HEK293 (cell line): ENCODE measurements around the gene SEMA4F.

Experiments used
- CTCF ChIA-PET: fragments of 350-600 bp; formaldehyde crosslinking; extraction: SDS; loops from one replicate; lab custom pipeline; 2021; ENCODE audit warnings: antibody characterized with exemption; lab: Yijun Ruan, JAX
- POLR2A ChIA-PET: fragments of 300-600 bp; formaldehyde crosslinking; extraction: SDS; loops from one replicate; lab custom pipeline; 2020; ENCODE audit warnings: antibody characterized with exemption, inconsistent platforms; lab: Yijun Ruan, JAX
- H3K27ac ChIP-seq: fragments of 200-500 bp; sonication (Bioruptor generic); 2 replicates; pipeline ENCODE4 v1.5.1; 2014; ENCODE audit warnings: low read depth, low read length, control low read depth, inconsistent platforms; ENCODE audit errors: extremely low read depth
- H3K36me3 ChIP-seq, 2 experiments: fragments of 200-500 bp in 1 of 2; sonication (Bioruptor generic) in 1 of 2; 1 replicate in 1 of 2; 2 replicates in 1 of 2; pipeline ENCODE4 v1.5.1; 2014 to 2017; ENCODE audit warnings: inconsistent platforms in 2 of 2, low read length in 2 of 2; ENCODE audit not compliant: control insufficient read depth in 2 of 2, insufficient read depth in 1 of 2
- H3K4me1 ChIP-seq: fragments of 200-500 bp; sonication (Bioruptor generic); 2 replicates; pipeline ENCODE4 v1.5.1; 2014; ENCODE audit warnings: mild to moderate bottlenecking, low read length, inconsistent platforms; ENCODE audit not compliant: control insufficient read depth, insufficient read depth
- H3K4me3 ChIP-seq: 2 replicates; pipeline ENCODE4 v1.5.1; 2011; ENCODE audit warnings: low read depth, mild to moderate bottlenecking, control low read depth, low read length, moderate library complexity
- H3K9me3 ChIP-seq: fragments of 200-500 bp; sonication (Bioruptor generic); 2 replicates; pipeline ENCODE4 v1.5.1; 2014; ENCODE audit warnings: low read depth, low read length, inconsistent platforms; ENCODE audit not compliant: control insufficient read depth, insufficient read depth
- HOXD13 ChIP-seq: sonication (generic); formaldehyde crosslinking; IDR thresholded peaks from 2 replicates; pipeline ENCODE4 v1.8.0; 2022; ENCODE audit warnings: missing genetic modification reagents, borderline replicate concordance
- YY2 ChIP-seq: fragments of 450-650 bp; formaldehyde crosslinking; IDR thresholded peaks from 2 replicates; pipeline ENCODE4 v1.5.1; 2016; ENCODE audit warnings: missing biosample characterization, missing genetic modification characterization
- ZBTB17 ChIP-seq: fragments of 450-650 bp; formaldehyde crosslinking; IDR thresholded peaks from 2 replicates; pipeline ENCODE4 v1.5.1; 2016; ENCODE audit warnings: missing biosample characterization, missing genetic modification characterization
- ZNF121 ChIP-seq: fragments of 450-650 bp; formaldehyde crosslinking; IDR thresholded peaks from 2 replicates; pipeline ENCODE4 v1.5.1; 2016; ENCODE audit warnings: missing biosample characterization, missing genetic modification characterization
- ZNF140 ChIP-seq: fragments of 450-650 bp; formaldehyde crosslinking; IDR thresholded peaks from 2 replicates; pipeline ENCODE4 v1.5.1; 2016; ENCODE audit warnings: missing biosample characterization, missing genetic modification characterization
- ZNF146 ChIP-seq: fragments of 450-650 bp; formaldehyde crosslinking; IDR thresholded peaks from 2 replicates; pipeline ENCODE4 v1.5.1; 2016; ENCODE audit warnings: missing biosample characterization, missing genetic modification characterization
- ZNF155 ChIP-seq: fragments of 450-650 bp; formaldehyde crosslinking; IDR thresholded peaks from 2 replicates; pipeline ENCODE4 v1.5.1; 2016; ENCODE audit warnings: missing biosample characterization, missing genetic modification characterization
- ZNF335 ChIP-seq: fragments of 450-650 bp; formaldehyde crosslinking; conservative IDR thresholded peaks from 2 replicates; pipeline ENCODE4 v1.5.1; 2016; ENCODE audit warnings: missing biosample characterization, missing genetic modification characterization
- ZNF354C ChIP-seq: fragments of 450-650 bp; formaldehyde crosslinking; IDR thresholded peaks from 2 replicates; pipeline ENCODE4 v1.5.1; 2016; ENCODE audit warnings: missing biosample characterization, missing genetic modification characterization, low read depth, borderline replicate concordance
- ZNF530 ChIP-seq: fragments of 450-650 bp; formaldehyde crosslinking; IDR thresholded peaks from 2 replicates; pipeline ENCODE4 v1.5.1; 2016; ENCODE audit warnings: low read depth, missing biosample characterization, missing genetic modification characterization
- ZNF558 ChIP-seq: fragments of 450-650 bp; formaldehyde crosslinking; IDR thresholded peaks from 2 replicates; pipeline ENCODE4 v1.5.1; 2016; ENCODE audit warnings: missing biosample characterization, missing genetic modification characterization
- ZNF560 ChIP-seq: fragments of 450-650 bp; formaldehyde crosslinking; IDR thresholded peaks from 2 replicates; pipeline ENCODE4 v1.5.1; 2017; ENCODE audit warnings: missing biosample characterization, missing genetic modification characterization, borderline replicate concordance
- ZNF776 ChIP-seq: fragments of 450-650 bp; formaldehyde crosslinking; IDR thresholded peaks from 2 replicates; pipeline ENCODE4 v1.5.0; 2017; ENCODE audit warnings: missing biosample characterization, missing genetic modification characterization, borderline replicate concordance
- TF ChIP-seq, protein P1 (sequence below): fragments of 450-650 bp; formaldehyde crosslinking; IDR thresholded peaks from 2 replicates; pipeline ENCODE4 v1.5.1; 2016; ENCODE audit warnings: missing biosample characterization, missing genetic modification characterization
- TF ChIP-seq, protein P2 (sequence below): fragments of 450-650 bp; formaldehyde crosslinking; IDR thresholded peaks from 2 replicates; pipeline ENCODE4 v1.5.1; 2017; ENCODE audit warnings: missing biosample characterization, missing genetic modification characterization
- TF ChIP-seq, protein P3 (sequence below): fragments of 450-650 bp; formaldehyde crosslinking; IDR thresholded peaks from 2 replicates; pipeline ENCODE4 v1.5.1; 2016; ENCODE audit warnings: missing biosample characterization, missing genetic modification characterization

Gene SEMA4F

GRCh38 chr2:74696829-74697228 is 42.8 kb downstream of the SEMA4F start (continued):
- TF ChIP-seq ZNF335: no peak
- TF ChIP-seq ZNF530 (tag by site-specific recombination): no peak

GRCh38 chr2:74700643-74701372 is 46.8 kb downstream of the SEMA4F start:
- Histone ChIP-seq H3K4me1 (no peaks in the 10 kb centered on the region), H3K4me3 (no peak overlapping the region), H3K36me3 (no peaks in the 10 kb centered on the region), H3K9me3 (no peaks in the 10 kb centered on the region), H3K27ac (no peak overlapping the region)
- ChIA-PET POLR2A (interaction anchor here (3.0 kb wide), 1 partner anchor 14 kb away, joined by 7 read pairs; no protein-coding TSS in a partner anchor), CTCF (interaction anchor here (0.7 to 3.4 kb wide), 4 partner anchors 10 to 175 kb away, joined by 3 to 21 read pairs (median 4); no protein-coding TSS in a partner anchor)
- TF ChIP-seq, protein P1, sequence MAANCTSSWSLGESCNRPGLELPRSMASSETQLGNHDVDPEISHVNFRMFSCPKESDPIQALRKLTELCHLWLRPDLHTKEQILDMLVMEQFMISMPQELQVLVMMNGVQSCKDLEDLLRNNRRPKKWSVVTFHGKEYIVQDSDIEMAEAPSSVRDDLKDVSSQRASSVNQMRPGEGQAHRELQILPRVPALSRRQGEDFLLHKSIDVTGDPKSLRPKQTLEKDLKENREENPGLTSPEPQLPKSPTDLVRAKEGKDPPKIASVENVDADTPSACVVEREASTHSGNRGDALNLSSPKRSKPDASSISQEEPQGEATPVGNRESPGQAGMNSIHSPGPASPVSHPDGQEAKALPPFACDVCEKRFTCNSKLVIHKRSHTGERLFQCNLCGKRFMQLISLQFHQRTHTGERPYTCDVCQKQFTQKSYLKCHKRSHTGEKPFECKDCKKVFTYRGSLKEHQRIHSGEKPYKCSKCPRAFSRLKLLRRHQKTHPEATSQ (tag by site-specific recombination): no peak
- TF ChIP-seq ZNF560 (tag by site-specific recombination) (no peak), ZNF146 (no peak), YY2 (tag by site-specific recombination) (no peak), ZNF140 (tag by site-specific recombination) (no peak), ZNF121 (tag by site-specific recombination) (no peak), ZNF155 (tag by site-specific recombination) (no peak), ZNF776 (tag by site-specific recombination) (no peak)
- TF ChIP-seq, protein P2, sequence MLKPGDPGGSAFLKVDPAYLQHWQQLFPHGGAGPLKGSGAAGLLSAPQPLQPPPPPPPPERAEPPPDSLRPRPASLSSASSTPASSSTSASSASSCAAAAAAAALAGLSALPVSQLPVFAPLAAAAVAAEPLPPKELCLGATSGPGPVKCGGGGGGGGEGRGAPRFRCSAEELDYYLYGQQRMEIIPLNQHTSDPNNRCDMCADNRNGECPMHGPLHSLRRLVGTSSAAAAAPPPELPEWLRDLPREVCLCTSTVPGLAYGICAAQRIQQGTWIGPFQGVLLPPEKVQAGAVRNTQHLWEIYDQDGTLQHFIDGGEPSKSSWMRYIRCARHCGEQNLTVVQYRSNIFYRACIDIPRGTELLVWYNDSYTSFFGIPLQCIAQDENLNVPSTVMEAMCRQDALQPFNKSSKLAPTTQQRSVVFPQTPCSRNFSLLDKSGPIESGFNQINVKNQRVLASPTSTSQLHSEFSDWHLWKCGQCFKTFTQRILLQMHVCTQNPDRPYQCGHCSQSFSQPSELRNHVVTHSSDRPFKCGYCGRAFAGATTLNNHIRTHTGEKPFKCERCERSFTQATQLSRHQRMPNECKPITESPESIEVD (tag by site-specific recombination): no peak
- TF ChIP-seq, protein P3, sequence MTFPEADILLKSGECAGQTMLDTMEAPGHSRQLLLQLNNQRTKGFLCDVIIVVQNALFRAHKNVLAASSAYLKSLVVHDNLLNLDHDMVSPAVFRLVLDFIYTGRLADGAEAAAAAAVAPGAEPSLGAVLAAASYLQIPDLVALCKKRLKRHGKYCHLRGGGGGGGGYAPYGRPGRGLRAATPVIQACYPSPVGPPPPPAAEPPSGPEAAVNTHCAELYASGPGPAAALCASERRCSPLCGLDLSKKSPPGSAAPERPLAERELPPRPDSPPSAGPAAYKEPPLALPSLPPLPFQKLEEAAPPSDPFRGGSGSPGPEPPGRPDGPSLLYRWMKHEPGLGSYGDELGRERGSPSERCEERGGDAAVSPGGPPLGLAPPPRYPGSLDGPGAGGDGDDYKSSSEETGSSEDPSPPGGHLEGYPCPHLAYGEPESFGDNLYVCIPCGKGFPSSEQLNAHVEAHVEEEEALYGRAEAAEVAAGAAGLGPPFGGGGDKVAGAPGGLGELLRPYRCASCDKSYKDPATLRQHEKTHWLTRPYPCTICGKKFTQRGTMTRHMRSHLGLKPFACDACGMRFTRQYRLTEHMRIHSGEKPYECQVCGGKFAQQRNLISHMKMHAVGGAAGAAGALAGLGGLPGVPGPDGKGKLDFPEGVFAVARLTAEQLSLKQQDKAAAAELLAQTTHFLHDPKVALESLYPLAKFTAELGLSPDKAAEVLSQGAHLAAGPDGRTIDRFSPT: no peak

- TF ChIP-seq HOXD13 (CRISPR knock-in tag): no peak
- no peak for TF ChIP-seq ZNF558 (tag by site-specific recombination)
- TF ChIP-seq ZNF354C: no peak
- TF ChIP-seq ZBTB17: peak; percentile 52
- H3K4me1 ChIP-seq: no peaks in the 10 kb centered on the region
- POLR2A ChIA-PET: interaction anchor here (1.3 to 3.0 kb wide), 2 partner anchors 9 to 13 kb away, joined by 3 to 7 read pairs; no protein-coding TSS in a partner anchor
- H3K27ac ChIP-seq: no peak overlapping the region
- H3K4me3 ChIP-seq: no peak overlapping the region
- H3K36me3 ChIP-seq: no peaks in the 10 kb centered on the region
- no peaks in the 10 kb centered on the region for H3K9me3 ChIP-seq
- CTCF ChIA-PET: interaction anchor here (0.6 to 3.4 kb wide), 4 partner anchors 11 to 1064 kb away, joined by 3 to 21 read pairs (median 4); no protein-coding TSS in a partner anchor
Measured at GRCh38 chr2:74702001-74702715, 48.1 kb downstream of the SEMA4F start.
